GM23338 (cell line): ENCODE measurements around the gene PARP14. TPM values are rescaled to one million over a fixed set of nuclear protein-coding genes. Genes with fewer than 3 reads are reported as not detected.
"Not testable (repeated sequence)": the region's sequence is repeated elsewhere in the genome, so short reads cannot be mapped to it uniquely, and the experiment has no call there.

ENCODE experiments used
- ATAC-seq: fragments of 200-7000 bp; cut with Tn5 transposase; 3 replicates; pipeline ENCODE4 v1.9.1; 2020
- DNase-seq: peaks from one replicate; pipeline ENCODE4 v3.0.0-alpha.2; 2015; ENCODE audit warnings: low spot score
- H2AFZ ChIP-seq: fragments of 200-600 bp; sonication (generic); 2 replicates; pipeline ENCODE4 v1.8.0; 2016; ENCODE audit warnings: antibody characterized with exemption, mild to moderate bottlenecking, moderate library complexity
- H3F3A ChIP-seq: fragments of 200-600 bp; sonication (generic); replicated peaks from 2 replicates; pipeline ENCODE4 v1.8.0; 2017; ENCODE audit warnings: antibody characterized with exemption, mixed run types, low read depth
- H3K27ac ChIP-seq: fragments of 200-600 bp; sonication (generic); 2 replicates; pipeline ENCODE4 v1.6.1; 2016; ENCODE audit warnings: low read depth
- H3K27me3 ChIP-seq: fragments of 200-600 bp; sonication (generic); 2 replicates; pipeline ENCODE4 v1.8.0; 2016; ENCODE audit warnings: mild to moderate bottlenecking, mixed run types, moderate library complexity; ENCODE audit not compliant: insufficient read depth
- H3K36me3 ChIP-seq: fragments of 200-600 bp; sonication (generic); 2 replicates; pipeline ENCODE4 v1.8.0; 2016; ENCODE audit warnings: mild to moderate bottlenecking; ENCODE audit not compliant: insufficient read depth
- H3K4me1 ChIP-seq: fragments of 200-600 bp; sonication (generic); 2 replicates; pipeline ENCODE4 v1.8.0; 2016; ENCODE audit warnings: mild to moderate bottlenecking, moderate library complexity; ENCODE audit not compliant: insufficient read depth
- H3K4me2 ChIP-seq: fragments of 200-600 bp; sonication (generic); 2 replicates; pipeline ENCODE4 v1.7.1; 2017; ENCODE audit warnings: mixed run types
- H3K4me3 ChIP-seq: fragments of 200-600 bp; sonication (generic); 2 replicates; pipeline ENCODE4 v1.6.1; 2016; ENCODE audit warnings: mixed run types
- H3K79me2 ChIP-seq: fragments of 200-600 bp; sonication (generic); replicated peaks from 2 replicates; pipeline ENCODE4 v1.8.0; 2017; ENCODE audit warnings: mild to moderate bottlenecking; ENCODE audit not compliant: insufficient read depth
- H3K9me2 ChIP-seq: fragments of 200-600 bp; sonication (generic); 2 replicates; pipeline ENCODE4 v1.8.0; 2017; ENCODE audit not compliant: insufficient read depth
- H4K20me1 ChIP-seq: fragments of 200-600 bp; sonication (generic); replicated peaks from 2 replicates; pipeline ENCODE4 v1.8.0; 2017; ENCODE audit warnings: mild to moderate bottlenecking; ENCODE audit not compliant: insufficient read depth
- H3K27ac Mint-ChIP-seq: 2 replicates; pipeline ENCODE4 v1.8.0; 2020; ENCODE audit warnings: inconsistent platforms, mild to moderate bottlenecking, moderate library complexity, mixed read lengths
- H3K27me3 Mint-ChIP-seq: 3 replicates; pipeline ENCODE4 v1.8.0; 2022; ENCODE audit warnings: low read depth, mild to moderate bottlenecking, moderate library complexity, mixed read lengths, inconsistent platforms; ENCODE audit not compliant: insufficient read depth, poor library complexity
- H3K36me3 Mint-ChIP-seq: 3 replicates; pipeline ENCODE4 v1.8.0; 2021; ENCODE audit warnings: low read depth, mild to moderate bottlenecking, inconsistent platforms, moderate library complexity, mixed read lengths
- H3K4me1 Mint-ChIP-seq: 3 replicates; pipeline ENCODE4 v1.8.0; 2020; ENCODE audit warnings: mild to moderate bottlenecking, inconsistent platforms, mixed read lengths
- H3K4me3 Mint-ChIP-seq: 3 replicates; pipeline ENCODE4 v1.8.0; 2021; ENCODE audit warnings: moderate library complexity, mild to moderate bottlenecking, inconsistent platforms, mixed read lengths
- H3K9me3 Mint-ChIP-seq: 3 replicates; pipeline ENCODE4 v1.8.0; 2020; ENCODE audit warnings: moderate library complexity, mild to moderate bottlenecking, inconsistent platforms, mixed read lengths
- EZH2 ChIP-seq: fragments of 200-600 bp; sonication (generic); IDR thresholded peaks from one replicate; pipeline ENCODE4 v1.8.0; 2017; ENCODE audit warnings: antibody characterized with exemption, mild to moderate bottlenecking, low read depth; ENCODE audit not compliant: unreplicated experiment
- EZH2phosphoT487 ChIP-seq: fragments of 200-600 bp; sonication (generic); IDR thresholded peaks from one replicate; pipeline ENCODE4 v1.8.1; 2018; ENCODE audit warnings: antibody characterized with exemption; ENCODE audit not compliant: unreplicated experiment
- JUNB ChIP-seq: IDR thresholded peaks from one replicate; pipeline ENCODE4 v1.6.1; 2016; ENCODE audit warnings: antibody characterized with exemption; ENCODE audit not compliant: unreplicated experiment
- POLR2AphosphoS5 ChIP-seq: IDR thresholded peaks from 2 replicates; pipeline ENCODE4 v1.6.1; 2016; ENCODE audit warnings: antibody characterized with exemption, low read depth
- ZNF331 ChIP-seq: fragments of 250-450 bp; sonication (Bioruptor Pico); IDR thresholded peaks from 2 replicates; pipeline ENCODE4 v1.5.0; 2020; ENCODE audit warnings: low read depth, mild to moderate bottlenecking, moderate library complexity
- polyA plus RNA-seq: library from polyadenylated mRNA; unstranded; fragments of >200 nt; fragmentation: Nextera tagmentation; extraction: Ambion mirVana; gene quantifications from 2 replicates; pipeline ENCODE4 v1.2.1, GENCODE V29; 2016
- total RNA-seq: library from RNA; depleted of rRNA; stranded (reverse); fragments of >200 nt; shearing (Covaris generic); gene quantifications from 2 replicates; pipeline ENCODE4 v1.2.3, GENCODE V29; 2014
- TF ChIP-seq, protein P1 (sequence below), 2 experiments: fragments of 200-600 bp in 1 of 2; sonication (generic) in 1 of 2; conservative IDR thresholded peaks; 2 replicates each; pipeline versions ENCODE4 v1.5.1 to v1.6.1; 2016 to 2017; ENCODE audit warnings: antibody characterized with exemption in 2 of 2, low read depth in 2 of 2, mild to moderate bottlenecking in 2 of 2, moderate library complexity in 1 of 2
- TF ChIP-seq, protein P2 (sequence below): IDR thresholded peaks from one replicate; pipeline ENCODE4 v1.6.1; 2018; ENCODE audit warnings: antibody characterized with exemption; ENCODE audit not compliant: unreplicated experiment
- TF ChIP-seq, protein P3 (sequence below): IDR thresholded peaks from 2 replicates; pipeline ENCODE4 v1.6.1; 2016; ENCODE audit warnings: antibody characterized with exemption

Gene PARP14
- total and polyA plus RNA-seq, 2 experiments from 2014 or later: 7.8 to 26.0 TPM

DNA sequence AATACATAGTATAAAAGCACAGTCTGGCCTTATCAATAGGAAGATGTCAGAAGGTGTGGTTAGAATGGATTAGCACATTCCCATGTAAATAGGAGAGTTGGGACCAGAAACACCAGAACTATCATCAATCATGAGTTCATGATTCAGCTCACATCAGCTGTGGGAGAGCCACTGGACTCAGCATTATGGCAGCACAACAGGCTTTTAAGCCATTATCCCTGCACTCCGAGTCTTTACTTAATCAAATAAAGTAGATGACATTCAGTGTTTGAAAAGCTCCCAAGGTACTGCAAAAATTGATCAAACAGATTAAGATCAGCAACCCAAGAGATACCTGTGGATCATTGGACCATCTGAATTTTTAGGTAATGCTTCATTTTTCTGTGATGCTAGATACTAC, 24.7 kb downstream of the PARP14 start (continued):
- TF ChIP-seq, protein P1, sequence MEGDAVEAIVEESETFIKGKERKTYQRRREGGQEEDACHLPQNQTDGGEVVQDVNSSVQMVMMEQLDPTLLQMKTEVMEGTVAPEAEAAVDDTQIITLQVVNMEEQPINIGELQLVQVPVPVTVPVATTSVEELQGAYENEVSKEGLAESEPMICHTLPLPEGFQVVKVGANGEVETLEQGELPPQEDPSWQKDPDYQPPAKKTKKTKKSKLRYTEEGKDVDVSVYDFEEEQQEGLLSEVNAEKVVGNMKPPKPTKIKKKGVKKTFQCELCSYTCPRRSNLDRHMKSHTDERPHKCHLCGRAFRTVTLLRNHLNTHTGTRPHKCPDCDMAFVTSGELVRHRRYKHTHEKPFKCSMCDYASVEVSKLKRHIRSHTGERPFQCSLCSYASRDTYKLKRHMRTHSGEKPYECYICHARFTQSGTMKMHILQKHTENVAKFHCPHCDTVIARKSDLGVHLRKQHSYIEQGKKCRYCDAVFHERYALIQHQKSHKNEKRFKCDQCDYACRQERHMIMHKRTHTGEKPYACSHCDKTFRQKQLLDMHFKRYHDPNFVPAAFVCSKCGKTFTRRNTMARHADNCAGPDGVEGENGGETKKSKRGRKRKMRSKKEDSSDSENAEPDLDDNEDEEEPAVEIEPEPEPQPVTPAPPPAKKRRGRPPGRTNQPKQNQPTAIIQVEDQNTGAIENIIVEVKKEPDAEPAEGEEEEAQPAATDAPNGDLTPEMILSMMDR (conservative IDR thresholded peaks at IDR 0.05; ENCODE audit: low read depth in 2 of 2): no peak
- no peak for TF ChIP-seq POLR2AphosphoS5
- TF ChIP-seq, protein P2, sequence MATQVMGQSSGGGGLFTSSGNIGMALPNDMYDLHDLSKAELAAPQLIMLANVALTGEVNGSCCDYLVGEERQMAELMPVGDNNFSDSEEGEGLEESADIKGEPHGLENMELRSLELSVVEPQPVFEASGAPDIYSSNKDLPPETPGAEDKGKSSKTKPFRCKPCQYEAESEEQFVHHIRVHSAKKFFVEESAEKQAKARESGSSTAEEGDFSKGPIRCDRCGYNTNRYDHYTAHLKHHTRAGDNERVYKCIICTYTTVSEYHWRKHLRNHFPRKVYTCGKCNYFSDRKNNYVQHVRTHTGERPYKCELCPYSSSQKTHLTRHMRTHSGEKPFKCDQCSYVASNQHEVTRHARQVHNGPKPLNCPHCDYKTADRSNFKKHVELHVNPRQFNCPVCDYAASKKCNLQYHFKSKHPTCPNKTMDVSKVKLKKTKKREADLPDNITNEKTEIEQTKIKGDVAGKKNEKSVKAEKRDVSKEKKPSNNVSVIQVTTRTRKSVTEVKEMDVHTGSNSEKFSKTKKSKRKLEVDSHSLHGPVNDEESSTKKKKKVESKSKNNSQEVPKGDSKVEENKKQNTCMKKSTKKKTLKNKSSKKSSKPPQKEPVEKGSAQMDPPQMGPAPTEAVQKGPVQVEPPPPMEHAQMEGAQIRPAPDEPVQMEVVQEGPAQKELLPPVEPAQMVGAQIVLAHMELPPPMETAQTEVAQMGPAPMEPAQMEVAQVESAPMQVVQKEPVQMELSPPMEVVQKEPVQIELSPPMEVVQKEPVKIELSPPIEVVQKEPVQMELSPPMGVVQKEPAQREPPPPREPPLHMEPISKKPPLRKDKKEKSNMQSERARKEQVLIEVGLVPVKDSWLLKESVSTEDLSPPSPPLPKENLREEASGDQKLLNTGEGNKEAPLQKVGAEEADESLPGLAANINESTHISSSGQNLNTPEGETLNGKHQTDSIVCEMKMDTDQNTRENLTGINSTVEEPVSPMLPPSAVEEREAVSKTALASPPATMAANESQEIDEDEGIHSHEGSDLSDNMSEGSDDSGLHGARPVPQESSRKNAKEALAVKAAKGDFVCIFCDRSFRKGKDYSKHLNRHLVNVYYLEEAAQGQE: no peak
- no peak for TF ChIP-seq EZH2
- no peak for TF ChIP-seq ZNF331
- no peak for TF ChIP-seq JUNB
- no peak for TF ChIP-seq EZH2phosphoT487
- TF ChIP-seq, protein P3, sequence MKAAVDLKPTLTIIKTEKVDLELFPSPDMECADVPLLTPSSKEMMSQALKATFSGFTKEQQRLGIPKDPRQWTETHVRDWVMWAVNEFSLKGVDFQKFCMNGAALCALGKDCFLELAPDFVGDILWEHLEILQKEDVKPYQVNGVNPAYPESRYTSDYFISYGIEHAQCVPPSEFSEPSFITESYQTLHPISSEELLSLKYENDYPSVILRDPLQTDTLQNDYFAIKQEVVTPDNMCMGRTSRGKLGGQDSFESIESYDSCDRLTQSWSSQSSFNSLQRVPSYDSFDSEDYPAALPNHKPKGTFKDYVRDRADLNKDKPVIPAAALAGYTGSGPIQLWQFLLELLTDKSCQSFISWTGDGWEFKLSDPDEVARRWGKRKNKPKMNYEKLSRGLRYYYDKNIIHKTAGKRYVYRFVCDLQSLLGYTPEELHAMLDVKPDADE: no peak

DNA sequence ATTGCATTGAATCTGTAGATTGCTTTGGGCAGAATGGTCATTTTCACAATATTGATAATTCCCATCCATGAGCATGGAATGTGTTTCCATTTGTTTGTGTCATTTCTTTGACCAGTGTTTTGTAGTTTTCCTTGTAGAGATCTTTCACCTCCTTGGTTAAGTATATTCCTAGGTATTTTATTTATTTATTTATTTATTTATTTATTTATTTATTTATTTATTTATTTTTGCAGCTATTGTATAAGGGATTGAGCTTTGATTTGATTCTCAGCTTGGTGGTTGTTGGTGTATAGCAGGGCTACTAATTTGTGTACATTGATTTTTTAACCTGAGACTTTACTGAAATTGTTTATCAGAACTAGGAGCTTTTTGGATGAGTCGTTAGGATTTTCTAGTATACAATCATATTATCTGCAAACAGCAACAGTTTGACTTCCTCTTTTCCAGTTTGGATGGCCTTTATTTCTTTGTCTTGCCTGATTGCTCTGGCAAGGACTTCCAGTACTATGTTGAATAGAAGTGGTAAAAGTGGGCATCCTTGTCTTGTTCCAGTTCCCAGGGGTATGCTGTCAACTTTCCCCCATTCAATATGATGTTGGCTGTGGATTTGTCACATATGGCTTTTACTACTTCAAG, 30.1 kb downstream of the PARP14 start:
- H4K20me1 ChIP-seq, H2AFZ ChIP-seq, H3K27me3 ChIP-seq, H3K9me3 Mint-ChIP-seq, H3K36me3 ChIP-seq, H3K79me2 ChIP-seq, H3K4me1 ChIP-seq, ATAC-seq, H3K9me2 ChIP-seq, H3K4me2 ChIP-seq, H3F3A ChIP-seq, H3K4me3 Mint-ChIP-seq, H3K4me1 Mint-ChIP-seq, H3K27me3 Mint-ChIP-seq, H3K36me3 Mint-ChIP-seq, H3K4me3 ChIP-seq, DNase-seq, H3K27ac Mint-ChIP-seq, H3K27ac ChIP-seq: not testable (repeated sequence)
